ENCODE data around the gene ZGRF1. TPM values are rescaled to one million over a fixed set of nuclear protein-coding genes. Genes with fewer than 3 reads are reported as not detected.
"Not testable (repeated sequence)": the region's sequence is repeated elsewhere in the genome, so short reads cannot be mapped to it uniquely, and the experiment has no call there.

The ZGRF1 gene
- total RNA-seq, 6 donors from 2014 or later: 2.6 to 9.4 (median 4.6) TPM

DNA sequence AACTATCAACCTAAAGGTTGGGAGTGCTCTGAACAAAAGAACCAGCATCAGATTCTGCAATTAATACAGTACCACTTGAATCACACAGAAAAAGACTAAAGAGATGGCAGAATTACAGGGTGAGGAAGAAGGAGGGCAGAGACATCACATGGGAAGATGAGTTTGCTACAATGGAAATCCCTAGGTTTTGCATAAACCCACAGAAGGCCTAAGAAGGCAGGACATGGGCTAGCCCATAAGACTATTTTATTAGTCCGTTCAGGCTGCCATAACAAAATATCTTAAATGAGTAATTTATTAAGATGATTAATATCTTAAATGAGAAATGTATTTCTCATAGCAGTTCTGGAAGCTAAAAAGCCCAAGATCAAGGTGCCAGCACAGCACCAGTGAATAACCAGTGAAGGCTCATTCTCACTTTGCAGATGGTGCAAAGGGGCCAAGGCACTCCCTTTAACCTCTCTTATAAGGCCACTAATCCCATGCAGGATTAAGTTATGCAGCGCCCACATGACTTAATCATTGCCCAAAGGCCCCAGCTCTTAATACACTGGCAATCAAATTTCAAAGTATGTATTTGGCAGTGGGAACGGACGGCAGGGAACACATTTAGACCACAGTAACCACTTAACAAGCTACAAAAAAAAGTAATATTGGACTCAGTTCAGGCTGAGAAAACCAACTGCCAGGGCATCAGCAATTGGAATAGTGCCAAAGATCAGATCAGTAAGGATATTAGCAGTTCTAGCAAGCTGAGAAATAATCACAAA, 73.1 kb downstream of the ZGRF1 start:
- H3K36me3 ChIP-seq: no peaks in the 10 kb centered on the region
- H3K27me3 ChIP-seq: no peaks in the 10 kb centered on the region
- DNase-seq (no peak), ATAC-seq (ENCODE audit: low FRiP score in 2 of 2) (no peak)
- TF ChIP-seq, protein P1, sequence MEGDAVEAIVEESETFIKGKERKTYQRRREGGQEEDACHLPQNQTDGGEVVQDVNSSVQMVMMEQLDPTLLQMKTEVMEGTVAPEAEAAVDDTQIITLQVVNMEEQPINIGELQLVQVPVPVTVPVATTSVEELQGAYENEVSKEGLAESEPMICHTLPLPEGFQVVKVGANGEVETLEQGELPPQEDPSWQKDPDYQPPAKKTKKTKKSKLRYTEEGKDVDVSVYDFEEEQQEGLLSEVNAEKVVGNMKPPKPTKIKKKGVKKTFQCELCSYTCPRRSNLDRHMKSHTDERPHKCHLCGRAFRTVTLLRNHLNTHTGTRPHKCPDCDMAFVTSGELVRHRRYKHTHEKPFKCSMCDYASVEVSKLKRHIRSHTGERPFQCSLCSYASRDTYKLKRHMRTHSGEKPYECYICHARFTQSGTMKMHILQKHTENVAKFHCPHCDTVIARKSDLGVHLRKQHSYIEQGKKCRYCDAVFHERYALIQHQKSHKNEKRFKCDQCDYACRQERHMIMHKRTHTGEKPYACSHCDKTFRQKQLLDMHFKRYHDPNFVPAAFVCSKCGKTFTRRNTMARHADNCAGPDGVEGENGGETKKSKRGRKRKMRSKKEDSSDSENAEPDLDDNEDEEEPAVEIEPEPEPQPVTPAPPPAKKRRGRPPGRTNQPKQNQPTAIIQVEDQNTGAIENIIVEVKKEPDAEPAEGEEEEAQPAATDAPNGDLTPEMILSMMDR (IDR thresholded peaks at IDR 0.05): no peak
- TF ChIP-seq EP300 (IDR thresholded peaks at IDR 0.05) (no peak), POLR2AphosphoS5 (IDR thresholded peaks at IDR 0.05) (no peak)
- 76 to 87% methylated on average over 4 of the region's 4 CpGs for WGBS, 2 donors
- no peaks in the 10 kb centered on the region for H3K4me1 ChIP-seq
- no peak overlapping the region for H3K4me3 ChIP-seq
- H3K9me3 ChIP-seq: no peaks in the 10 kb centered on the region
- H3K27ac ChIP-seq: no peak overlapping the region

DNA sequence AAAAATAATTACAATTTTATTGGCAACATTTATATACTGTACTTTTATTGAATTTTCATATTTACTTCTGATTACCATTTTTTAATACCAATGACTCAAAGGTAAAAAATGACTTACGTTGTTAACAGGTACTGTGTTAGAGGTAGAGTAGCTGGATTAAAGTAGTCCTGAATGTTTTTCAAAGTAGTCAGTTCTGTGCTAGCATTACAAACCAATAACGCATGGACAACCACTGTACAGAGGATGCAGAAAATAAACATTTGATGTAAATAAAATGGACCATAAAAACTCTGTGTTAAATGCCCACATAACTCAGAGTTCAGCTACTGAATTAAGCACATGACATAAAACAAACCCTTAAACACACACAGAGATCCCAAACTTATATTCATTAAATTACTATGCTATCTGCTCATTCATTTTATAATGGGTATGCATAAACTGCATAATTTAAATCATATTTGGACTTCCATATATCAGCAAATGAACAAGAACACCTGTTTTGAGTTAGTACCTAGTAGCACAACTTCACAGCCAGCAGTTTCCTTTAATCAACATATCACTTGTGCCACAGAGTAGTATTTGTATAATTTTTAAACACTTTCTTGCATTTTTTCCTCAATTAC, 74.3 kb downstream of the ZGRF1 start:
- no peaks in the 10 kb centered on the region for H3K27me3 ChIP-seq
- no peak for TF ChIP-seq POLR2A (IDR thresholded peaks at IDR 0.05)
- no peak overlapping the region for H3K27ac ChIP-seq
- no peaks in the 10 kb centered on the region for H3K4me1 ChIP-seq
- 95 to 96% methylated on average over 2 of the region's 2 CpGs for WGBS, 2 donors
- ATAC-seq (ENCODE audit: low FRiP score in 2 of 2): no peak
- no peaks in the 10 kb centered on the region for H3K9me3 ChIP-seq
- H3K36me3 ChIP-seq: no peaks in the 10 kb centered on the region
- H3K4me3 ChIP-seq: no peak overlapping the region
- DNase-seq: no peak

DNA sequence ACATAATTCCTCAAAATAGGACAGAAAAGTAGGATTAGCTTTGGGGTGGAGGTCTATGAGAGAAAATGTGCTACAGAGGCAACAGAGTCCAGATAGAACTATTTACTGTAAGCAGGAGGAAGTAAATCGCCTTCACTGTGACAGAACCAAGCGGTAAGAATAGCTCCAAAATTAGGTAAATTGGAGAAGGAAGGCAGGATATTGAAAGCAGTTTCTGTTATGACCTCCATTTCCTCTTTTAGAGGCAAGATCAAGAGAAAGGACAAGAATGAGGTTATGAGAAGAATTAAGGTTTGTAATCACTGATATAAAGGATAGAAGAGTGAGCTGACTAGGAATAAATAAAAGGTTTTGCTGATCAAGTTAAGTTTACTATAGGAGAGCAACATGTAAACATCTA, 76.6 kb downstream of the ZGRF1 start:
- DNase-seq: no peak
- Histone ChIP-seq H3K9me3 (no peaks in the 10 kb centered on the region), H3K27me3 (no peaks in the 10 kb centered on the region), H3K27ac (no peak overlapping the region), H3K4me1 (no peaks in the 10 kb centered on the region), H3K4me3 (no peak overlapping the region), H3K36me3 (no peaks in the 10 kb centered on the region)
- ATAC-seq (ENCODE audit: low FRiP score in 2 of 2): no peak
- no peak for TF ChIP-seq EP300 (IDR thresholded peaks at IDR 0.05)
- TF ChIP-seq, protein P1 (IDR thresholded peaks at IDR 0.05): no peak
- TF ChIP-seq POLR2A (IDR thresholded peaks at IDR 0.05): no peak
- no peak for TF ChIP-seq POLR2AphosphoS5 (IDR thresholded peaks at IDR 0.05)
- 72 to 73% methylated on average over 2 of the region's 2 CpGs for WGBS, 2 donors

DNA sequence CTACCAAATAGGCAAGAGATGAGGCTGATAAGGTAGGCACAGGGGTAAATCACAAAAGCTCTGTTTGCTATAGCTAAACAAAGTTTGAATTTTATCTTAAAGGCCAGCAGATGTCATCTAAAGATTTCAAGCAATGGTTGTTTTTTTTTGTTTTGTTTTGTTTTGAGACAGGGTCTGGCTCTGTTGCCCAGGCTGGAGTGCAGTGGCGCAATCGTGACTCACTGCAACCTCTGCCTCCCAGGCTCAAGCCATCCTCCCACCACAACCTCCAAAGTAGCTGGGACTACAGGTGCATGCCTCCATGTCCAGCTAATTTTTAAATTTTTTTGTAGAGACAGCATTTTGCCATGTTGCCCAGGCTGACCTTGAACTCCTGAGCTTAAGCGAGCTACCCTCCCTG, 77.7 kb downstream of the ZGRF1 start:
- Histone ChIP-seq H3K36me3 (no peaks in the 10 kb centered on the region), H3K4me1 (no peaks in the 10 kb centered on the region), H3K27me3 (no peaks in the 10 kb centered on the region), H3K9me3 (no peaks in the 10 kb centered on the region), H3K4me3 (no peak overlapping the region), H3K27ac (no peak overlapping the region)
- DNase-seq (no peak), ATAC-seq (ENCODE audit: low FRiP score in 2 of 2) (no peak)
- WGBS, 2 donors: 94 to 100% methylated on average over 3 of the region's 3 CpGs
- TF ChIP-seq POLR2A (IDR thresholded peaks at IDR 0.05) (no peak), EP300 (IDR thresholded peaks at IDR 0.05) (no peak), POLR2AphosphoS5 (IDR thresholded peaks at IDR 0.05) (no peak)

DNA sequence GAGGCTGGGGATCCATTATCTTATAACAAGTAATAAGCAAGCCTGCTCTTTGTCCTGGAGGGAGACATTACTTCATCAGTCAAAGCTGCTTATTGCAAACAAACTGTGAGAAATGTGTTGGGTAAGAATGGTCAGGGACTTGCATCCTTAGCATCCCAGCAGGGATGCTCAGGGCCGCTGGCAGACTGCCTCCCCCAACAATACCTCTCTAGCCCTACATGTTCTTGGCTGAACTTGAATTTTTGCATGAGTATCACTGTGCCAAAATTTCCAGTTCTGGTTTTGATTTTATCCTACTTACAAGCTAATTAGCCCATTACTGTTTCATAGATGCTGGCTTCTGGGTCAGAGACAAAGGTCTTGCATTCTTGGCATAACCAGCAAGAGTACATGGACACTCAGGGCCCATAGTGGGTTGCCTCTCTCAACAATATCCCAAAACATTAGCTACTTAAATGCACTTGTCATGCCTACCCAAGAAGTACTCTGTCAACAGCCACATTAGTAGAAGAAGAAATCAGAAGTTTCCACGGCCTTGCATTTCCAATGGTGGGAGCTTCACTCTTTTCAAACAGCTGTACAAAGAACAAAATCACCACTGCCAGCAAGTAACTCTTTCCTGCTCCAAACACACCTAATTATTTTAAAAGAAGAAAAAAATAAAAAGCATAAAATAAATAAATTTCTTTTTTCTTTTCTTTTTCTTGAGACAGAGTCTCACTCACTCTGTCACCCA, 78.9 kb downstream of the ZGRF1 start:
- TF ChIP-seq POLR2A (IDR thresholded peaks at IDR 0.05): no peak
- no peak for TF ChIP-seq POLR2AphosphoS5 (IDR thresholded peaks at IDR 0.05)
- TF ChIP-seq, protein P1 (IDR thresholded peaks at IDR 0.05): no peak
- no peak for TF ChIP-seq EP300 (IDR thresholded peaks at IDR 0.05)
- H3K9me3 ChIP-seq: no peaks in the 10 kb centered on the region
- DNase-seq (no peak), ATAC-seq (ENCODE audit: low FRiP score in 2 of 2) (no peak)
- no peaks in the 10 kb centered on the region for H3K4me1 ChIP-seq
- 92 to 98% methylated on average over 2 of the region's 2 CpGs for WGBS, 2 donors
- H3K4me3 ChIP-seq: no peak overlapping the region
- no peaks in the 10 kb centered on the region for H3K27me3 ChIP-seq
- no peak overlapping the region for H3K27ac ChIP-seq
- no peaks in the 10 kb centered on the region for H3K36me3 ChIP-seq

DNA sequence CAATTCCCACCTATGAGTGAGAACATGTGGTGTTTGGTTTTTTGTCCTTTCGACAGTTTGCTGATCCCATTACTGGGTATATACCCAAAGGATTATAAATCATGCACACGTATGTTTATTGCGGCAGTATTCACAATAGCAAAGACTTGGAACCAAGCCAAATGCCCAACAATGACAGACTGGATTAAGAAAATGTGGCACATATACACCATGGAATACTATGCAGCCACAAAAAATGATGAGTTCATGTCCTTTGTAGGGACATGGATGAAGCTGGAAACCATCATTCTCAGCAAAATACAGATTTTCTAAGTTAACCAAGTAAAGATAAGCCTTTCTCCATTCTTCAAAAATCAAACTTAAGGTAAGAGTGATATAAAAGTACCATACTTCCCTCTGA, 82.4 kb downstream of the ZGRF1 start:
- DNase-seq; H3K27ac ChIP-seq; H3K27me3 ChIP-seq; ATAC-seq (ENCODE audit: low FRiP score in 2 of 2); H3K9me3 ChIP-seq; H3K4me3 ChIP-seq; H3K4me1 ChIP-seq; H3K36me3 ChIP-seq: not testable (repeated sequence)
- WGBS, 2 donors: 96 to 100% methylated on average over 2 to 3 of the region's 3 CpGs

Measured in upper lobe of left lung (tissue), 6 donors.